GM18507 (cell line): Measurements from ENCODE around the gene TMTC3.

ENCODE experiments used
- DNase-seq: peaks from one replicate; pipeline ENCODE4 v3.0.0; 2011; ENCODE audit warnings: low read depth; ENCODE audit not compliant: insufficient read length; ENCODE audit errors: extremely low spot score
- FAIRE-seq: peaks from 2 replicates; lab custom pipeline; 2011; peaks lifted over from hg19 to GRCh38; lab: Jason Lieb, UNC

The TMTC3 gene

DNA sequence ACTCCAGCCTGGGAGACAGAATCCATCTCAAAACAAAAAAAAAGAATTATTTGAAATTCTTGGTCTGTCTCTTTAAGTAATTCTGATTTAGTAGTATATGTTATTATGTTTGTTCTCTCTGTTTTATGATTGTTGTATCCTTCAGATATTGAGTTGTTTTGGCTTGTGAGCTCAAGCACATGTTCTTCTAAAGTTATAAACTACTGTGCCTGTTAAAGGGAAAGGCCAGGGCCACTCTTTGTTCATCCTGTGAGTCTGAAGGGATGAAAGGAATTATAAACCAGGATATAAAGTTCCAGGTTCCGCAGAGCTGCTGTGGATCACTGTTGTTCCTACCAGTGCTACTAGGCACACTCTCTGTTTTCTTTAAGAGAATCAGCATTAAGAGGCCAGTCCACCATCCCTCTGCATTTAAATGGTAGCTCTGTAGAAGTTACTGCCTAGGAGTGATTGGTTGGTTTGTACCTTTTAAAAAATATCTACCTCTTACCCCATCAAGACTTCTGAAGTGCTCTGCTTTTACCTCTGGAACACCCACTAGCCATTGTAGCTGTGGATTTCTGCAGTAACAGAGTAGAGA, 14.1 kb downstream of the TMTC3 start:
- DNase-seq (no peak), FAIRE-seq (no peak)

DNA sequence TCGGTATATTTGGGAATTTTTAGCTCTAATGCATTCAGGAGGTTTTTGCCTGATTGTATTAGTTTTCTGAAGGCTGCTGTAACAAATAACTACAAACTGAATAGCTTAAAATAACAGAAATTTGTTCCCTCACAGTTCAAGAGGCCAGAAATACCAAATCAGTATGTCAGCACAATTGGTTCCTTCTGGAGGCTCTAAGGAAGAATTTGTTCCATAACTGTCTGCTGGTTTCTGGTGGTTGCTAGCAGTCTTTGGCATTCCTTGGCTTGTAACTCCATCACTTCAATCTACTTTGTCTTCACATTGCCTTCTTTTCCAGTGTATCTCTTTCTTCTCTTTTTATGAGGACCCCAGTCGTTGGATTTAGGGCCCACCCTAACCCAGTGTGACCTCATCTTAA, 21.3 kb downstream of the TMTC3 start:
- FAIRE-seq (no peak), DNase-seq (no peak)

DNA sequence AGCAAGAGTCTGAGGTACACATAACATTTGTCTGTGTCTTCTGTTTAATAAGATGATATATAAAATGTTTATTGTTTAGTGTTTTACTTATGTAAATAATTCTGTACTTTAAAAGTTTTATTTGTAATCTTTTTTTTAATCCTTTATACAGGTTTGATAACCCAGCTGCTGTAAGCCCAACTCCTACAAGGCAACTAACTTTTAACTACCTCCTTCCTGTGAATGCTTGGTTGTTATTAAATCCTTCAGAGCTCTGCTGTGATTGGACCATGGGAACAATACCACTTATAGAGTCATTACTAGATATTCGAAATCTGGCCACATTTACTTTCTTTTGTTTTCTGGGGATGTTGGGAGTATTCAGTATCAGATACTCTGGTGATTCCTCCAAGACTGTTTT, 24.1 kb downstream of the TMTC3 start:
- DNase-seq: no peak
- no peak for FAIRE-seq

DNA sequence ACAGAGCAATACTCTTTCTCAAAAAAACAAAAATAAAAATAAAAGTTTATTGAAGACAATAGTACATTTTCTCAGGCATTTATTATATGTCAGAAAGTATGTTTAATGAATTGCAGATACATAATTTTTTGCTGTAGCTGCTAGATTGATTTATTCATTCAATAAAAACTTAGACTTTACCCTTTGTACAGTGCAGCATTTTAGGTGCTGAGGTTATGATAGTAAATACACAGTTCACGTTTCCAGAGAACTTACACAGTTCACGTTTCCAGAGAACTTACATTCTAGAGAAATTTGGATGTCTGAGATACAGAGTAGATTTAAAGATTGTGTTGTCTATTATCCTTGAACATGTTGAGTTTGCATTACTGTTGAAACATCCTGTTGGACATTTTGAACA, 25.3 kb downstream of the TMTC3 start:
- DNase-seq: no peak
- no peak for FAIRE-seq

DNA sequence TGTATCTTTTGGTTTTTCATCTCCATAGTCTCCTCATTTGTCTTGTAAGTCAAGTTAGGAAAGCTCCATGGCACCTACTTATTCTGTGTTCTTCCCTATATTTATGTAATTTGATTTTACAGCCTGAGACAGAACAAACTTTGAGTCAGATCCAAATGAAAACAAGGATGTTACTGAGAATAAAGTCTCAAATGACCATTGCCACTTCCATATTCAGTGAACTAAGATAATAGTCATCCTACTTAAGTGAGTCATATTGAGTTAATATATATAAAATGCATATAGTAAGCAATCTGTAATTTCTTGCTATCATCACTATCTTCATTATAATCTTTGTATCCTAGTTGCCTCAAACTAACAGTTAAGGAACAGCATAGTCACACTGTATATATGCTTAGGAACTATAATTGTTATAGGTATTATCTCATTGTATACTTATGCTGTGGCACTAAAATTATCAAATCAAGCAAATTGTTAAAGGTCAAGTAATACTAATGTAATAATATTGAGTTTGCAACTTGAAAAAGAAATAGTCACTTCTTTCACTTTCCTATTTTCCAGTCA, 30.8 kb downstream of the TMTC3 start:
- FAIRE-seq (no peak), DNase-seq (no peak)

DNA sequence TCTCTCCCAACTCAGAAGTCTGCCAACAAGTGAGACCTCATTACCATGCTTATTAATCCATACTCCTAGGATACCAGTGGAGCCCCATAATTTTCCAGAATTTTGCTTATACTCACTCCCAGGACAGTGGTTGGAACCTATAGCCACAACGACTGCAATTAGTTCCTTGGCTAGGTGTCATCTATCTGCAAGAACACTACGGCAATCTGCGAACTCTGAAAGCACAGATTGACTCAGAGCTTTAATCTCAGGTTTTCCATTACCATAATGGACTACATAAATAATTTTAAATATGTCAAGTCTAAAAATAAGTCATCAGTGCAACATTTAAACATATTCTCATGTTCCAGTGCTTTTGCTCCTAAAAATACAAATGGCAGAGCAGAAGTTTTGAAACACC, 33.4 kb downstream of the TMTC3 start:
- no peak for FAIRE-seq
- DNase-seq: no peak

DNA sequence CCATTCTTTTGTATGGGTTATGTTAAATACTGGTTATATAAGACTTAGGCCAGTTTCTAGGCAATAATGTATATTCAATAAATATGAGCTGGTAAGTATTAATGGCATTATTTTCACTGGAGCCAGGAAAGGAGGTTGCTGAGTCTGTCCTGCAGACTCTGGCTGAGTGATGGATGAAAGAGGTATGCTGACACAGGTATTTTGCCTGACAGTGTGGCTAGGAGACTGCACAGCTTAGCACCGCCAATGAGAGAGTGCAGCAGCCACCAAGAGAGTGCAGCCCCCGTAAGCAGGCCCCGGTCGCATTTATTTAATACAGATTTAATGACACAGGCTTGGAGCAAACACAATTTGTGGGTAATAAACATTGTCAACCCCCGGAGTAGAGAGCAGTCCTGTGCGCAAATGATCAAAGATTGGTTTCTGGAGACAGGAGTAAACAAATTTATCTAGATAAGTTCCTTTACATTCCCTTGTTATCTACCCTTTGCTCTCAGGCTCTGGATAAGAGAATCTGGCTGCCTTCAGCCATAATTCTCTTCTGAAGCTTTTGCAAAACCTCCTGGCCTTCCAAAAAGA, 37.4 kb downstream of the TMTC3 start:
- no peak for FAIRE-seq
- no peak for DNase-seq

DNA sequence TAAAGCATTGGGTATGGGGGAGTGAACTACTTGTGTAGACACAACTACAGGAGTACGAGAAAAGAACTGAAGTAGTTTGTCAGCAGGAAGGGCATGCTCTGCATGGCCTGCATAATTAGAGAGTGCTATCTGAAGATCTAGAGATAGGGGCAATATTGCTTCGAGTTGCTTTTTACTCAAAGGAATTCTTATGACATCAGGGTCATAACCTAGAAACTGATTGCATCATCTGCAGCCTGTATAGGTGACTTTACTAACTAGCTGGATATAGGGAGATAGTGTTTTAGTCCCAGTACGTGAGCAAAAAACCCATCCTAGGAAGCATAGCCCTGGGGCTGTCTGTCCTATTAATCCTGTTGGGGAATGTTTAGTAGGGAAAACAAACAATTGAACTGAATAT, 39.8 kb downstream of the TMTC3 start:
- no peak for DNase-seq
- FAIRE-seq: no peak

DNA sequence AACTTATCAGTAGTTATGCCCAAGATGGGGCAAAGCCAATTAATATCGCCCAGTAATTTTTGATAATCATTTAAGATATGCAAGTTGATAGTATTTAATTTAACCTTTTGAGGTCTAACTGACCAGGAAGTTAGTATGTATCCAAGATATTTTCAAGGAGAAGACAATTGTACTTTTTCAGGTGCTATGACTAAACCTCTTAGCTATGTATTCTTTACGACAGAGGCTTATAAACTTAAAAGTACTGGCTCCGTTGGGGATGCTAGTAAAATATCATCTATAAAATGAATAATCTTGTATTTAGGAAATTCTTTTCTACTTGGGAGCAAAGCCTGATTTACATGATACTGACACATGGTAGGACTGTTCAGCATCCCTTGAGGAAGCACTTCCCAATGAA, 40.3 kb downstream of the TMTC3 start:
- FAIRE-seq: no peak
- no peak for DNase-seq

DNA sequence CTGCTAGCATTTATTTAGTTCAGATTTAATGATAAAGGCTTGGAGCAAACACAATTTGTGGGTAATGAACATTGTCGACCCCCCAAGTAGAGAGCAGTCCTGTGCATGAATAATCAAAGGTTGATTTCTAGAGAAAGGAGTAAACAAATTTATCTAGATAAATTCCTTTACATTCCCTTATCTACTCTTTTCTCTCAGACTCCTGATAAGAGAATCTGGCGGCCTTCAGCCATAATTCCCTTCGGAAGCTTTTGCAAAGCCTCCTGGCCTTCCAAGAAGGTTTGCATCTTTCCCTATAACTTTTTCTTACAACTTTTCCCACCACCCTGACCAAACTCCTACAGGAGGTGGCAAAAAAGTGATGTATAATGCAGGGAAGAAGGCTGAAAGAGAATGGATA, 42.1 kb downstream of the TMTC3 start:
- no peak for DNase-seq
- FAIRE-seq: no peak

DNA sequence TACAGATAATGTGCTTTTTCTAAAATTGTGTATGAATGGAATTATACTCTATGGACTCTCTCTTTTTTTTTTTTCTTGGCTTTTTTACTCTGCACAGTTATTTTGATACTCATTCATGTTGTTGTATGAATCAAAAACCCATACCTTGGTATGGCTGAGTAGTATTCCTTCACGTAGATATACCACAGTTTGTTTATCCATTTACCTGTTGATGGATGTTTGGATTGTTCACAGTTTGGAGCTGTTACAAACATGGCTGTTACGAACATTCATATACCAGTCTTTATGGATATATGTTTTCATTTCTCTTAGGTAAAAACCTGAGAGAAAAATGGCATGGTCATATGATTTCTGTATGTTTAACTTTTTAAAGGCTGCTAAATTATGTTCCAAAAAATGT, 43.2 kb downstream of the TMTC3 start:
- no peak for FAIRE-seq
- DNase-seq: no peak

DNA sequence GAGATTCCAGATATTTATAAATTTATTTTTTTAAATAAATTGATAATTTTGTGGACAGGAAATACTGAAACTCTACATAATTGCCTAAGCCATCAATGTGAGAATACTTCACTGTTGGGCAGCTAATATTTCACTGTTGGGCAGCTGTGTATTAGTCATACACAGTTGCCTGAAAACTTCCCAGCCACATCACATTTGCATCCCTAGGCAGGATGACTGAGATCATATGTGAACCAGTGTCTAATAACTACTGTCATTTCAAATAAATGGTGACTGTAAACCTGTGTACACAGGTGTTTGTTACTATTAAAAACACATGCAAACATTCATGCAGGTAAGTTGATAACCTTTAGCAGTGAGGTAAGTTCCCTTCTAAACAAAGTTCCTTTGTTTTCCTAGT, 43.9 kb downstream of the TMTC3 start:
- FAIRE-seq (no peak), DNase-seq (no peak)

DNA sequence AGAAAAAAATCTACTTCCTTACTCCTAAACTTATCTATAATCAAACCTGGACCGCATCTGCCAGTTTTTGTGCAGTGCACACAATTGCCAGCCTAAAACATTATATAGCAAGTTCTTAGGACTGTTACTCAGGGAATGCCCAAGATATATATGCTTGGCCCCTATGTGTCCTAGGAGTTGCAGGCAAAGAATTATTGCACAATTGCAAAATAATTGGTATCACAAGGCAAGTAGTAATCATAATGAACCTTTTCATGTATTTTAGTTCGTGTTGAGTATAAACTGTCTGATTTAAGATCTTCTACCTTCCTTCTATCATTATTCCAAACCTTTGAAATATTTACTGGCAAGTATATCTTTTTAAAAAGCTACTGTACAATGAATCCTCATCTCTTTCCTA, 45.5 kb downstream of the TMTC3 start:
- no peak for FAIRE-seq
- no peak for DNase-seq

DNA sequence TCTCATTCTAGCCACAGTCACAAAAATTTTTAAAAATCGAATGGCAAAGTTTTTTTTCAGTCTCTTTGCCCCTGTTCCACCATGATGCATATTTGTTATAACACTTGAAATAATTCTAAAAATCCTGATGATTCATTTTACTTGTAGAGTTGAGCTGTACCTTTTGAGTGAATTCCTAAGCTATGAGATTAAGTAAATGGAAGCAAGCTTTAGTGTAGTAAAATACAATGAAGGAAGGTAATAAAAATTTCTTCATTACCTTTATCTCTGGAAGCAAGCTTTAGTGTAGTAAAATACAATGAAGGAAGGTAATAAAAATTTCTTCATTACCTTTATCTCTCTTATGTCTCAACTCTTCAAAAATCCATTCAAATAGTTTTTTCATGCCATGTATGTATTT, 46.1 kb downstream of the TMTC3 start:
- DNase-seq (no peak), FAIRE-seq (no peak)

DNA sequence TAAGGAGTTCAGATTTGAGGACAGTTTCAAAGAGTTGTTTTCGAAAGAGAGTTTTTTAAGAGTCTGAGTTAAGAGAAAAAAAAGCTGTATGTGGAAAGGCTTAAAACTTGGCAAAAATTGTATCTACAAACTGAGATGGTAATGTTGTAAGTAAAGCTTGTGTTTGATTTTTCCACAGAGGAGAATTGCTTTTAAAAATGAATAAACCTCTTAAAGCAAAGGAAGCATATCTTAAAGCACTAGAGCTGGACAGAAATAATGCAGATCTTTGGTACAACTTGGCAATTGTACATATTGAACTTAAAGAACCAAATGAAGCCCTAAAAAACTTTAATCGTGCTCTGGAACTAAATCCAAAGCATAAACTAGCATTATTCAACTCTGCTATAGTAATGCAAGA, 50.3 kb downstream of the TMTC3 start:
- FAIRE-seq: no peak
- DNase-seq: no peak

DNA sequence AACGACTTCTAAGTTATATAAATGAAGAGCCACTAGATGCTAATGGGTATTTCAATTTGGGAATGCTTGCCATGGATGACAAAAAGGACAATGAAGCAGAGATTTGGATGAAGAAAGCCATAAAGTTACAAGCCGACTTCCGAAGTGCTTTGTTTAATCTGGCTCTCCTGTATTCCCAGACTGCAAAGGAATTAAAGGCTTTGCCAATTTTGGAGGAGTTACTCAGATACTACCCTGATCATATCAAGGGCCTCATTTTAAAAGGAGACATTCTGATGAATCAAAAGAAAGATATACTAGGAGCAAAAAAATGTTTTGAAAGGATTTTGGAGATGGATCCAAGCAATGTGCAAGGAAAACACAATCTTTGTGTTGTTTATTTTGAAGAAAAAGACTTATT, 52.8 kb downstream of the TMTC3 start:
- DNase-seq: no peak
- FAIRE-seq: no peak

DNA sequence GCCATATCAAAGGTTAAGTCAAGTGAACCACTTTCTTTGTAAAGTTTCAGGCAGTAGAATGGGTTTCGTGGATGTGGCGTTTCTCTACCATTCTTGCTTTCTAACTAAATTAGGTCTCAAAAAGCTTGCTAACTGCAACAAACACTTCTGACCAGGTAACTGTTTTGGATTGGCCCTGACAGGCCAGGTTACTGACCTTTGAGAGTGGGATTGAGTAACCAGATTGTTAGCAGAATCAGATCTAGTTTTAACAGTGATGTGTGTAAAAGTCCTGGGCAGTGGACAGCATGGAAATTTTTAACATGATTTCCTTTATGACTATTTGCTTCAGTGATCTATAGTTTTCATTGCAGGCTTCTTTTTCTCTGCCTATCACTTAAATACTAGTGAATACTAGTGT, 57.9 kb downstream of the TMTC3 start:
- DNase-seq (no peak), FAIRE-seq (no peak)

DNA sequence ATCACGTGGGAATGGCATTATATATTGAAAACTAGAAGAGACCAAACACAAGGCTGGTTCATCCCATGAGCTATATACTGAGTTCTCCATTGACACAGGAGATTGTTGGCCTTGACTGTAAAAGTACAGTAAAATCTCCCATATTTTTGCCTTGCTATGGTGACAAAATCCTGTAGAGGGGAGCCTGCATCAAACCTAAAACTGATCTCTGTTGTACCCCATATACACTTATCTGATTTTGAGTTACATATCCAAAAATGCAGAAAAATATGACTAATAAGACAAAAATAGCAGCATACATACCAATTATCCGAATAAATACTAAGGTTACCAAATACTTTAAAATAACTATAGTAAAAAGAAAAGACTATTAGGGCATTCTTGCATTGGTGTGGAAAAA, 60.4 kb downstream of the TMTC3 start:
- no peak for FAIRE-seq

DNA sequence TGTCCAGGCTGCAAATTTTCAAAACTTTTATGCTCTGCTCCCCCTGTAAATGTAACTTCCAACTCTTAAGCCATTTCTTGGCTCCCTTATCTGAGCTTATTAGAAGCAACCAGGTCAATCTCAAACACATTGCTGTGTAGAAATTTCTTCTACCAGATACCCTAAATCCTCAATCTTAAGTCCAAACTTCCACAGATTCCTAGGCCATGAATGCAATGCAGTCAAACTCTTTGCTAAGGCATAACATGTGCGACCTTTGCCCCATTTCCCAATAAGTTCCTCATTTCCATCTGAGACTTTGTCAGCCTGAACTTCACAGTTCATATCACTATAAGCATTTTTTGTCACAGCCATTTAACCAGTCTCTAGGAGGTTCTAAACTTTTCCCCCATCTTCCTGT, 64.5 kb downstream of the TMTC3 start:
- no peak for FAIRE-seq
- DNase-seq: no peak

More for the DNA sequence above, 60.4 kb downstream of the TMTC3 start:
- no peak for DNase-seq

DNA sequence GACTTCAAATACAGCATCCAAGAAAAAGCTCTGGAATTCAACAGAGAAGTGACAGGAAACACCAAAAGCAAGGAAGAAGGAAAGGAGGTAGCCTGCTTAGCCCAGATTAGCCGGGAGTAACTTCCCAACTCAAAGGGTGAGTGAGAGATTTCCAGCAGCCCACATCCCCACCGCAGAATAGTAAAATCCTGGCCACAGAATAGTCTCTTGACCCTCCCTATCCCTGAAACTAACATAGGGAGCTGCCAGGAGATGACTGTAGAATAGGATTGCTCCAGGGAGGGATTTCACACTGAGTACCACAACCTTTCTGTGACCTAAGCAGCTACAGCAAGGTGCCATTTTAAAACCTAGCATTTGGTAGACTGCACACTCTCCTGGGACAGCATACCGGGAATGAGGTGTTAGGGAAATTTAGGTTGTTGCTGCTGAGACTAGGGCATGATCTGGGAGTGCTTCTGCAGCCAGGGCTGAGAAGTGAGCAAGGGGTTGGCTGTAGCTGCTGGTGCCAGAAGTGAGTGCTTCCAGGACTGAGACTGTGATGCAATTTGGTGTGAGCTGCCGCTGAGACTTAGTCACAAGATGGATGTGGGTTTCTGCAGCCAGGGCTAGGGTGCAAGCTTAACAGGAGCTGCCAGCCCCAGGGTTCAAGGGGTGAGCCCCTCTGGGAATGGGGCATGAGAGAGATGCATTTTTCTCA, 66.0 kb downstream of the TMTC3 start:
- FAIRE-seq (no peak), DNase-seq (no peak)

DNA sequence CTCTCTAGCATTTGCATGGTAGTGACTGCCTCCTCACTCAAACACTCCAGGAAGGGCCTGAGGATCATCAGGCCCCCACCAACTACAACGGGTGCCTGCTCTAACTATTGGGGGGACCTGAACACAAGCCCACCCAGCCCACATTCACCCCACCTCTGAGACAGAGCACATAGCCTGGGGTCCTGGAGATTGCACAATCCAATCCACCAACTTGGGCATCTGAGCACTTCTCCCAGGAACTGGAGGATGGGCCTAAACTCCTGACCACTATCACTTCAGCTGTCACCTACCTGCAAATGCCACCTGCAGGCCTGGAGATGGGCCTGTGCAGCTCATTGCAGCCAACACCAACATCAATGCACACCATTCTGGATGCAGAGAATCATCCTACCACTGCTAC, 66.6 kb downstream of the TMTC3 start:
- no peak for FAIRE-seq

More for the DNA sequence above, 66.6 kb downstream of the TMTC3 start:
- no peak for DNase-seq
